ENCODE measurements around the gene AKR1B15.
"Not testable (repeated sequence)": the region's sequence is repeated elsewhere in the genome, so short reads cannot be mapped to it uniquely, and the experiment has no call there.

The AKR1B15 gene

DNA sequence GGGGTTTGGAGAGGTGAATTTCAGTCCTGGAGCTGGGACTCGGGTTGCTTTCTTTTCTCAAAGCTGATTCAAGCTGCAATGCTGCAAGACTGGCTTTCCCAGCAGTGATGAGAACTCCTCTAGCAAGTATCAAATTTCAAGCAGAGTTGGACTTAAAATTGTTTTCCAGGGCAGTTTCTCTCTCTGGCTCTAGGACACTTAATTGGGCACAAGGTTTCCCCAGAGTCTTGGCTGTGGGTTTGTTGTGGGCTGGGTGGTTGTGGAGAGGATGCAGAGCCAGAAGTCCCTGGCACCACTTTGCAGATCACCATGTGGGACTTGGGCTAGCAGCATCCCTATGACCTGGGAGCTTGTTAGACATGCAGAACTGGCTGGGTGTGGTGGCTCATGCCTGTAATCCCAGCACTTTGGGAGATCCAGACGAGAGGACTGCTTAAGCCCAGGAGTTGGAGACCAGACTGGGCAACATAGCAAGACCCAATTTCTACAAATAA is 16.8 kb downstream of the AKR1B15 start:
- DNase-seq, result no peak

DNA sequence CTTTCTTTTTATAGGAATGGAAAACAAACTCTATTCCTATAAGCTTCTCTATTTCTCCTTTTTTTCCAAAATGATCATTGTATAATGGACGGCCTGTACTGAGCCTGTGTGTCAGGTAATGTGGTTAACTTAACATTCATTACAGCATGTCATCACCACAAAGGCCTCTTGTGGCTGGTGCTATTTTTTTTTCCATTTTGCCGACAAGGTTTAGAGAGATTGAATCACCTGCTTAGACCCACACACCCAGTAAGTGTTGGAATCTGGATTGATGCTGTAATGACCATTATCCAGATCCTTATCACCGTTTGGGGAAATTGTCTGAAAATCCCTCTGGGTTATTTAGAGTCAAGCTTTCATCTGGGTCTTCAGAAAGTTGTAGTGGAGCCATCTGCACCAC is 18.5 kb downstream of the AKR1B15 start:
- DNase-seq, result no peak

DNA sequence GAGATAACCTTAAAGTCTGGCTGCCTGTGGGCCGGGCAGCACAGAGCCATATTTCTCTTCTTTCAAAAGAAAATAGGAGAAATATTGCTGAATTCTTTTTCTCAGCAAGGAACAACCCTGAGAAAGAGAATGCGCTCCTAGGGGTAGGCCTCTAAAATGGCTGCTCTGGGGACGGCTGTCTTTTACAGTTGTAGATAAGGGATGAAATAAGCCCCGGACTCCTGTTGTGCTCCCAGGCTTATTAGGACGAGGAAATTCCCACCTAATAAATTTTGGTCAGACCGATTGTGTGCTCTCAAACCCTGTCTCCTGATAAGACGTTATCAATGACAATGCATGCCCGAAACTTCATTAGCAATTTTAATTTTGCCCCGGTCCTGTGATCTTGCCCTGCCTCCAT is 21.1 kb downstream of the AKR1B15 start:
- not testable (repeated sequence) for DNase-seq

DNA sequence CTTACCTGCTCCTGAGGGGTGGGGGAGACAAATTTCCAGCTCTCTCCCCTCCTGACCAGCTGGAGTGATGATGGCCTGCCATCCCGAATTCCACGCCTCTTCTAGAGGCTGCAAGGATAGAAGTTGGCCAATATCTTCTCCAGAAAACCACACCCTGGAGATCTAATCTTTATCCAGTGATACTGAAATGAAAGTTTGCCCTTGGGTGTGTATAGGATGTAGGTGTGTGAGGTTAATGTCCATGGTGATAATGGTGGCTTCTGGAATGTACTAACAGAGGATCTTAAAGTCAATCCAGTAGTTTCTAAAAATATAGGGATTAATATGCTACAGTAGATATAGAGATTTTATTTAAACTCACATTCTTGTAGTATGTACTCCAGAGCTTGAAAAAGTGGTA is 22.2 kb downstream of the AKR1B15 start:
- no peak for DNase-seq

DNA sequence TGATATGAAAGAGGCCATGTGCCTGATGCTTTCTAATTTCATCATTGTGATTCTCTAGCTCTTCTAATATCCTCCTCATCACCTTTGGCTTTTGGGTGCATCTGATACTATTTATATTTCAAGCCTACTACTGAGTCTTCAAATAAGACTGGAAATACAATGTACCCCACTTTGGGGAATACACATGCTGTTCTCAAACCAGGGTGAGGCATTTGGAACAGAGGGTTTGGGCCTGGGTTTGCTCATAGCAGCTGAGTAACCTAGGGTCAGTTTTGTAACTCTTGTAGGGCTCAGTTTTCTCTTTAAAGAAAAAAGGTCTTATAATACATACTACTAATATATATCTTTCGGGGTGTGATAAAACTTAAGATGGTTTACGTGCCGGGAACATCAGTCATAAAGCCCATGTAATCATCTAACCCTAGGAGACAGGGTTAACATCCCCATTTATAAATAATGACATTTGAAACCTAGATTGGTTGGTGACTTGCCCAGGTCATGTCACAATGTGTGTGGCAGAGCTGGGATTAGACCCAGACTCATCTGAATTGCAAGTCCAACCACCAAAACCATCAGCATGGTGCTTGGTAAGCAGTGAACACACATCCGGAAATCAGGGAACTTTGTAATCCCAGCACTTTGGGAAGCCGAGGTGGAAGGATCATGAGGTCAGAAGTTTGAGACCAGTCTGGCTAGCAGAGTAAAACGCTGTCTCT is 23.0 kb downstream of the AKR1B15 start:
- no peak for DNase-seq

DNA sequence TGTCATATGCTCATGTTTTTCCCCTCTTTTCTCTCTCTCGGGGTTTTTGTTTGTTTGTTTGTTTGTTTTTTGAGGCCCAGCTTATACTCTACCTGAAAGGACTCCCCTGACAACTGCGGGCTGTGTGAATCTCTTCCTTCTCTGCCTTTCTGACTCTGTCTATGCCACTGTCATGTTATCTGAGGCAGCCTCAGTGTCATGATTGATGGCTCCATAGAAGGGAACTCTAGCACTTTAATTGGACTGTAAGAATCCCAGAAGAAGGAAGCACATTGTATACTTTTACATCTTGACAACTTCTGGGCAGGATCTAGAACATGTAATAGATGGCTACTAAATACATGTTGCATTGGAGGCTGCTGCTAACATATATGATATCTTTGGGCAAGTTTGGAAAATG is 25.4 kb downstream of the AKR1B15 start:
- DNase-seq, result no peak

DNA sequence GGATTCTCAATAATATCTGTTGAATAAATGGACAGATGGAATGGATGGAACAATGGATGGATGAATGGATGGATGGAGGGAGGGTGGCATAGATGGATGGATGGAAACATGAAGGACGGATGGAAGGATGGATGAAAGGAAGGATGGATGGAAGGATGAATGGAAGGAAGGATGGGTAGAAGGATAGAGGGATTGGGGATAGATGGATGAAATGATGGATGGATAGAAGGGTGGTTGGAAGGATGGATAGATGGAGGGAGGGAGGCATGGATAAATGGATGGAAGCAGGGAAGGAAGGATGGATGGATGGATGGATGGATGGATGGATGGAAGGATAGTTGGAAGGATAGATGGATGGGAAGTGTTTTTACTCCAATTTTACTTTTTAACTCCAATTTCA is 35.4 kb downstream of the AKR1B15 start:
- DNase-seq, result no peak

DNA sequence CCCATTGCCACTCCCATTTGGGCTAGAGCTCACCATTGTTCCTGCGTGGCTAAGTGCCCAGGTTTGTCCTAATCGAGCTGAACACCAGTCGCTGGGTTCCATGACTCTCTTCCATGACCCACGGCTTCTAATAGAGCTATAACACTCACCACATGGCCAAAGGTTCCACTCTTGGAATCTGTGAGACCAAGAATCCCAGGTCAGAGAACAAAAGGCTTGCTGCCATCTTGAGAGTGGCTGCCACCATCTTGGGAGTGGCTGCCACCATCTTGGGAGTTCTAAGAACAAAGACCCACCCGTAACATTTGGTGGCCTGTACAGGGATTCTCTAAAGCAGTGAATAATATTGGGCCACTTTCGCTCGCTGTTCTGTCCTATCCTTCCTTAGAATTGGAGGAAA is 37.0 kb downstream of the AKR1B15 start:
- no peak for DNase-seq

DNA sequence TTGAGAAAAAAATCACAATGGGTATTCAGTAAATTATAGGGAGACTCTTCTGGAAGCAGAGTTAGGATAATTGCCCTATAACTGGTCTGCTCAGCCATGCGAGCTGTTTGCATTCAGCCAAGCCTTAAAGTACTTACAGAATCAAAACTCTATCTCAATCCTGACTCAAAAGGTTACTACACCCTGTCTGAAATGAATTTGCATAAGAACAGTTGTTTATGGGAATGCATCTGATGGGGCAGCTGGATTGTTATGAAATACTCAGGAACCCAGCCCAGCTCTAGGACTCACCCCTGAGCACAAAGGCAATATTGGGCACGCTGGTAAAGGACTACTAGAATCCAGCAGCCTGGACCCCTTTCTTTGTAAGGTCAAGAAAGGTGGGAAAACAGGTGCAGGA is 38.8 kb downstream of the AKR1B15 start:
- no peak for DNase-seq

DNA sequence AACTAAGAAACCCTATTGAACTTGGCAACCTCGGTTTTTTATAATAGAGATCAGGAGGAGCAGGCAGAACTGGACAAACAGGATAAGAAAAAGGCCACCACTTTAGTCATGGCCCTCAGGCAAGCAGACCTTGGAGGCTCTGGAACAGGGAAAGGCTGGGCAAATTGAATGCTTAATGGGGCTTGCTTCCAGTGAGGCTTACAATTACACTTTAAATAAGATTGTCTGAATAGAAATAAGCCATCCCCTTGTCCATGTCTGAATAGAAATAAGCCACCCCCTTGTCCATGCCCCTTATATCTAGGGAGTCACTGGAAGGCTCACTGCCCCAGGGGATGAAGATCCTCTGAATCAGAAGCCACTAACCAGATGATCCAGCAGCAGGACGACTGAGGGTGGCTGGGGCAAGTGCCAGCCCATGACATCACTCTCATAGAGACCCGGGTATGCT is 40.6 kb downstream of the AKR1B15 start:
- DNase-seq, result no peak

DNA sequence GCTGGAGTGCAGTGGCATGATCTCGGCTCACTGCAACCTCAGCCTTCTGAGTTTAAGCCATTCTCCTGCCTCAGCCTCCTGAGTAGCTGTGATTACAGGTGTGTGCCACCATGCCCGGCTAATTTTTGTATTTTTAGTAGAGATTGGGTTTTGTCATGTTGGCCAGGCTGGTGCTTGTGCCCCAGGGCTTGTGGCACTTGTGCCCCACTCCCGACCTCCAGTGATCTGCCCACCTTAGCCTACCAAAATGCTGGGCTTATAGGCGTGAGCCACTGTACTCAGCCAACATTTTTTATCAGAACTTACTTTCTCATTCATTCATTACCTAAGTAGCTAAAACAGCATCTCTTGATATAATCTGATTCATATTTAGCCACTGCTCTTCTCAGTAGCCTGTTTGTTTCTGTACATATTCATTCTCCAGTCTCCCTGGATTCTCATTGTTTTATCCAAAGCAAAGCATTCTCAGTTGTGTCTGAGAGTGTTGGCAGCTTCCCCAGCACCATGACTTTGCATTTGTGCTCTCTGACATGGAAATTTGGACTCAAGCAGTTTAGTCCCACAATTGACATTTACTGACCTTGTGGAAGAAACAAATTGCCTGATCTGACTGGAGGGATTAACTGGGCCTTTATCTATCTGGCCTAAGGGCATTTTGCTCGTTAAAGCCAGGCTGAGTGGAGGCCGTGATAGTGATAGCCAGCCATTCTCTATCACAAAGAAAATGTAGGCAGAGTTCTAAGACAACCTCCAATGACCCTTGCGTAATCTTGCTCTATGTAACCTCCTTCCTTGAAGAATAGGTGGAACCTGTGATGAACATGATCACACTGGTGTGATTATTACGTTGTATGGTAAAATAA is 44.9 kb downstream of the AKR1B15 start:
- peak; percentile 25 for DNase-seq

DNA sequence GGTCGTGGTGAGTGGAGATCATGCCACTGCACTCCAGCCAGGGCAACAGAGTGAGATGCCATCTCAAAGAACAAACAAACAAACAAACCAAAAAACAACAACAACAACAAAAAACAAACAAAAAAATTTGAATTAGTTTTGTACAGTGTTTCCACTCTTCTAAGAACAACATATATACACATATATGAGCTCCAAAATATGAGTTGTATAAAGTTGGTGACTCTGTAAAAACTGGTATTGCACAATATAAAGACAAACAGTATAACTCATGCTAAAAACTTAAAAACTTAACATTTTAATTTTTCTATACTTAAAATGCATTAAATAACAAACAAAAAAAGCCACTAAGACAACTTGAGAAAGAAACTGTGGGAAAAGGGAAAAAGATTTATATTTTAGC is 46.0 kb downstream of the AKR1B15 start:
- no peak for DNase-seq

DNA sequence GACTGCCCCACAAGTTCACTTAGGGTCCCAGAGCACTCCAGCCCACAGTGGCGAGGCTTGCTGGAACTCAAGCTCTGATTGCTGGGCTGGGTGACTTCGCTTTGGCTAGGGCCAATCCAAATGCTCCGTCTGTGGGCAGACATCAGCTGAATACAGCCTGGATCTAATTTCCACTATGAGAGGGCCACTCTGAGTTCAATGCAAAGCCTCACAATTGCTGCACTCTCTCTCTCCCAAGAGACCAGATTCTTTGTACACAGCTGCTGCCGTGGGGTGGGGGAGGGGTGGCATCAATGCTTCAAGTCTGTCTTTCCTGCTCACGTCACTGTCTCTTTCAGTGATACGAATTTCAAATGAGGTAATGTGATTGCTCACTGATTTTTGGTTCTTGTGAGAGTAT is 50.5 kb downstream of the AKR1B15 start:
- DNase-seq, result peak; percentile 82

DNA sequence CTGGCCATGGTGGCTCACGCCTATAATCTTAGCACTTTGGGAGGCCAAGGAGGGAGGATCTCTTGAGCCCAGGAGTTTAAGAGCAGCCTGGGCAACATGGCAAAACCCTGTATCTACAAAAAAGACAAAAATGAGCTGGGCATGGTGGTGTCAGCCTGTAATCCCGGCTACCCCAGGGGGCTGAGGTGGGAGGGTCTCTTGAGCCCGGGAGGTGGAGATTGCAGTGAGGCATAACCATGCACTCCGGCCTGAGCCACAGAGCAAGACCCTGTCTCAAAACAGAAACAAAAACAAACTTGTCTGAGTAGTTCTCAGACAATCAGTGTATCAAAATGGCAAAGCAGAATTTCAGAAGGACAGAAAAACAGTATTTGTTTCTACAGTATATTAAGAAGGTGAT is 52.5 kb downstream of the AKR1B15 start:
- DNase-seq, result no peak

DNA sequence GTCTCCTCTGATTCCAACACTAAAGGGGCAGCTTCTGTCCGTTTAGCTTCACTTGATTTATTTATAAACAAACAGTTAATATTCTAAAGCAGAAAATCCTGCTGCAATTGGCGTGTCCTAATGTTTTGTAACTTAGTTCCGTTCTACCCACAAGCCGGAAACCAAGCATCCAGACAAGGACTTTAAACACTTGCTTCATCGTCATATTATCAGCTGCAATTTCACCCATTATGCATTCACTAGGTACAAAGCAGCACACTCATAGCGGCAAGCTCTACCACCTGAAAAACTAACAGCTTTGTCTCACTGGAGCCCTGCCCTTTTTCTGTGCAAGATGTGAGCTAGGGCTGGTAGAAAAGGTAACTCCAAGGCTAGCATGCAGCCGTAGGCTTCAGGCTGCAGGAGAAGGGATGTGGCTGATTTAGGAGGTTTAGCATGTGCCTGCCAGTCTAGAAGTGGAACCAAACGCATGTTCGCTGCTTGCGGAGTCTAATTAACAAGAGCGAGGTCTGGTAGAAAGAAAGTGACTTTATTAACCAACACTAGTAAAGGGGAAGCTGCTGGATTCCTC is 54.1 kb downstream of the AKR1B15 start:
- no peak for DNase-seq

DNA sequence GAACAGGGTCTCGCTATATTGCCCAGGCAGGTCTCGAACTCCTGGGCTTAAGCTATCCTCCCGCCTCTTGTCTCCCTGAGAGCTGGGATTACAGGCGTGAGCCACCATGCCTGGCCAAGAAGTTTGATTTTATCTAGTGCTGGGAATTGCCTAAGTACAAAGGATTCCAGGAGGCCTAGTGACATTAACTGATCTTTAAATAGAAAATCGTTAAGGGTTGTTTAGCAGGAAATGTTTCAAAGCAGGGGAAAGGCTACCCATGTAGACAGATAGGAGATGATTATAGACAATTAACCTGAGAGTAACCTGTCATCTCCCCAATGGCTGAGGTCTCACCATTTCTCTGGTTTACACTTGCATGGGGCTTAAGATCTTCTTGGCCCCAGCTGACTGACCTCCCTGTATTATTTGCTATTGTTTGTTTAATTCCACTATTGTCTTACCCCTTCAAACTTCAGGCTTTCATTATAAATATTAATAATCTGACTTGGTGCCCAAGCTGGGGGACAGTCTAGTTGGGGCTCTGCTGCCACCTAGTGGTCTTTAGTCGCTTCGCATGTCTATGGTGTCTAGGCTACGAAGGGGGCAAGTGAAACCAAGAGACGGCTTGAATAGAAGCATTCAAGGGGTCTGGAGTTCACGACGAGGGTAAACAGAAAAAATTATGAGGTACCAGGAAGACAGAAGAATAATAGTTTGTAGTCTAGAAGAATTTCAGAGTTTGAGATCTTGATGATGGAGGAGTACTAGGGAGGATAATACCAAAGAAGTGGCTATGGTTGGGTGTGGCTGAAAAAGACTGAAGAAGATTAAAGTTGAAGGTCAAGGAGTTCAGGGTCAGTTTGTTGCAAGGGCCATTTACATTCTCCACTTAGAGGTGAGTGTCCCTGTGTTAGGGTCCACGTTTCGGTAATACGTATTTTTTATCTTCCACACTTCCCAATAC is 57.3 kb downstream of the AKR1B15 start:
- peak; percentile 88 for DNase-seq

DNA sequence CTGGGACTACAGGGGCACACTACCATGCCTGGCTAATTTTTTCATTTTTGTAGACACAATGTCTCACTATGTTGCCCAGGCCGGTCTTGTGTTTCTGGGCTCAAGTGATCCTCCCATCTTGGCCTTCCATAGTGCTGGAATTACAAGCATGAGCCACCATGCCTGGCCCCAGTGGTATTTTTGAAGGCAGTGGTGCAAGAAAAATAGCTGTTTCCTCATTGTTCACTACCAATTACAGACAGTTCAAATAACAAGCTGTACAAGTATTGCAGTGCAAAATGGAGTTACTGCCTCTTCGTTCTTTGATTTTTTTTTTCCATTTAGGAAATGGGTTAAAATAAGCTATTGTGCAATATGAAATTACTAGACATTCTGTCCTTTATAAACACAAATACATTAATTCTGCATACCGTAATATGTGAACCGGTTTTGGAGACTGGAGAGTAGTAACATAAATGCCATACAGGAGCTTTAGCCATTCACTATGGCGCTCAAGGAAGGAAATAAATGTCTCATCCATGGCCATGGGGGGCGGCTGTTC is 62.8 kb downstream of the AKR1B15 start:
- no peak for DNase-seq

DNA sequence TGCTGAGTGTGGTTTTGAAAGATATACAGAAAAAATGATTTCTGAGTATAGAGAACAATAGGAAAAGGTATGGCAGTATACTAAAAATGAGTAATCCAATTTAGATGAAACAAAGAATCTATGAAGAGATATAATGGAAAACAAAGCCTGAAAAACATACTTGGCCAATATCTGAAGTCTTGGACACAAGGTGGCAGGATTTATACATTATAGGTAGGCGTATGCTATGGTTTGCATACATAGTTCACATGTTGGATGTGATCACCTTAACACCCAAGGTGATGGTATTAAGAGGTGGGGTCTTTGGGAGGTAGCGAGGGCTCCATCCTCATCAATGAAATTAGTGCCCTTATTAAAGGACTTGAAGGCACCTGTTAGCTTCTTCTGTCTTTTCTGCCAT is 63.3 kb downstream of the AKR1B15 start:
- DNase-seq, result no peak

DNA sequence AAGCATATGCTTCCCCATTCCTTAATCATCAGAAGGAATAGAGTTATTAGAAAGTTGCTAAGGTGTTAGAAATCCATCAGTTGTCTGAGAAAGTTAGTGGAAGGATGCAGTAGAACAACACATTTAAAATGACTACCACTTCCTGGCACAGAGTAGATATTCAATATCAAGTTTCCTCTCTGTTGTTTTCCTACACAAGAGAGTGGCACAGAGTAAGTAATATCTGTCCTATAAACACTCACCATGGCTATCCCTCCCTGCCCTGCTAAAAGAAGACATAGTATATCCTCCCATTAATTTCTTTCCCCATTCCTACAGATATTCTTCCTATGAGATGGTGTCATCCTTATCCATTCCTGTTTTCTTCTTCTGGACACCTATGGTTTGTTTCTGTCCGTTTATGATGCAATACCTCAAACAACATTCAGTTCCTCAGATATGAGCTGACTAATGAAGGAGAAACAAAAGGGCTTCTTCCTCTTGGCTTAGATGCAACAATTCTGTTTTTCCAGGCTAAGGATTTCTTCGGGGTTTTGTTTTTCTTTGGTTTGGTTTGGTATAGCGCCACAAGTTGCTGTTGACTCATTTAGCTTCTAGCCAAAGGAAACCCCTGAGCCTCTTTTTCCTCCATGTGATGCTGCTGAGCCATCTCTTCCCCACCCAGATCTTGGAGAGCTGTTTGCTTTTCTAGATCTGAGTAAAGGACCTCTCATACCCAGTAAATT is 64.9 kb downstream of the AKR1B15 start:
- DNase-seq, result no peak

DNA sequence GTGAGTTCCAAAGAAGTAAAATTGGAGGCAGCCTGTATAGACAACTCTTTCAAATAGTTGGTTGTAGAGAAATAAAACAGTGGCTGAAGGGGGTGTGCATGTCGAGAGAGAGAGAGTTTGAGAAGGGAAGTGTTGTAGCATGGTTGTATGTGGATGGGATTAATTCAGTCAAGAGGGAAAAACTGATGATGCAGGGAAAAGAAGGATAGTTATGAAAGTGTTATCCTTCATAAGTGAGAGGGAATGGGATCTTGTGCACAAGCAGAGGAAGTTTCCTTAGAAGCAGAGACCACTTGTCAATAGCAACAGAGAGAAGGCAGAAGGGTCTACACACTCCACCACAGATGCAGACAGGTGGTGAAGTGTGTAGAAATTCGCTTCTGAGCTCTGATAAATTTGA is 67.7 kb downstream of the AKR1B15 start:
- no peak for DNase-seq

DNA sequence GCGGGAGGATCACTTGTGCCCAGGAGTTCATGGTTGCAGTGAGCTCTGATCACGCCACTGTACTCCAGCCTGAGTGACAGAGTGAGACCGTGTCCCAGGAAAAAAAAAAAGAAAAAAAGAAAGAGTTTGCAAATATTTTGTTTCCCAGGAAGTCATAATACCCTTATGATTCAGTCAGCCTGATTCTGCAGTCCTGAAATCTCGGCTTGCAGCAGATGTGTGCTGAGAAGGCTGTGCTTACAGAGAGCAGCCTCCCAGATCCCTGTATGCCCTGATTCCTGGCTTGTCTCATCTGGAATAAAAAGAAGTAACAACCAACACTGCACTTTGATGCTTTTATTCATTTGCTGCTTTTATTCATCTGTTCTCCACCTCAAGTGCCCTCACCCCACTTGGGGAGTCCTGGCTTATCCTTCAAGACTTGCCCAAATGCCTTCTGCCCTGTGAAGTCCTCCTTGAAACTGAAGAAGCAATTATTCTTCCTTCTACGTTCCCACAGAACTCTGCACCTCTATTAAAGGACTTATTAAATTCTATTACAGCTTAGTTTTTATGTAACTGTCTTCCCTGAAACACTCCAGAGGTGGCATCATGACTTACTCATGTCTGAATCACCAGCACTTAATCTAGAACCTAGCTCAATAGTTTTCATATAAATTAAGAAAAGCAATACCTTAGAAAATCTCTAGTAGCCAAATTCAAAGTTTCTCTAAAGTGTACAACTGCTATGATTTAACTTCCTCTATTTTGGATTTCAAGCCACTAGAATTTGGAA is 70.0 kb downstream of the AKR1B15 start:
- no peak for DNase-seq
